Gastroesophageal sphincter (tissue), 4 donors: ENCODE results near the gene SYF2. TPM values are rescaled to one million over a fixed set of nuclear protein-coding genes. Genes with fewer than 3 reads are reported as not detected.

Experiments used
- ATAC-seq: fragments of 150-250 bp; one replicate; pipeline ENCODE4 v1.9.1; 2016; ENCODE audit warnings: mild to moderate bottlenecking, moderate library complexity
- H3K27ac ChIP-seq, 4 donors: fragments of 200-600 bp; sonication (generic) in 3 of 4; 1 replicate in 3 of 4; 2 replicates in 1 of 4; pipeline ENCODE4 v1.5.1; 2016 to 2019
- H3K27me3 ChIP-seq: fragments of 200-600 bp; sonication (generic); one replicate; pipeline ENCODE4 v1.5.1; 2019
- H3K36me3 ChIP-seq, 2 donors: fragments of 200-600 bp; sonication (generic); one replicate each; pipeline ENCODE4 v1.5.1; 2019; ENCODE audit warnings: control low read depth in 1 of 2
- H3K4me1 ChIP-seq, 3 donors: fragments of 200-600 bp; sonication (generic); 1 replicate in 2 of 3; 2 replicates in 1 of 3; pipeline ENCODE4 v1.5.1; 2016 to 2019; ENCODE audit warnings: control low read depth in 2 of 3
- H3K4me3 ChIP-seq, 2 donors: fragments of 200-600 bp; sonication (generic); one replicate each; pipeline ENCODE4 v1.5.1; 2019; ENCODE audit warnings: mild to moderate bottlenecking in 1 of 2, moderate library complexity in 1 of 2
- H3K9me3 ChIP-seq, 3 donors: fragments of 200-600 bp; sonication (generic); one replicate each; pipeline ENCODE4 v1.5.1; 2017 to 2019; ENCODE audit warnings: control low read depth in 2 of 3
- EP300 ChIP-seq: sonication (generic); formaldehyde crosslinking; IDR thresholded peaks from one replicate; pipeline ENCODE4 v1.6.1; 2017; ENCODE audit warnings: antibody characterized with exemption, mild to moderate bottlenecking
- POLR2A ChIP-seq, 2 donors: fragments of 450-650 bp; IDR thresholded peaks; one replicate each; pipeline ENCODE4 v1.6.1; 2017; ENCODE audit warnings: antibody characterized with exemption in 2 of 2, mild to moderate bottlenecking in 2 of 2, moderate library complexity in 1 of 2
- POLR2AphosphoS5 ChIP-seq: sonication (generic); formaldehyde crosslinking; IDR thresholded peaks from one replicate; pipeline ENCODE4 v1.6.1; 2017; ENCODE audit warnings: antibody characterized with exemption
- WGBS, 2 donors: methylation state at CpG; one replicate each; pipeline ENCODE4 v1.1.5; 2018; ENCODE audit warnings: low coverage in 1 of 2; 5-methylcytosine and 5-hydroxymethylcytosine counted together
- total RNA-seq, 4 donors: library from RNA; depleted of rRNA; stranded (reverse); fragments of >200 nt; gene quantifications; one replicate each; pipeline ENCODE4 v1.1.0, GENCODE V29; 2016
- TF ChIP-seq, protein P1 (sequence below), 4 experiments: fragments of 200-600 bp in 2 of 4; fragments of 450-650 bp in 2 of 4; sonication (generic) in 1 of 4; IDR thresholded peaks; one replicate each; pipeline ENCODE4 v1.5.1; 2017 to 2019; ENCODE audit warnings: antibody characterized with exemption in 4 of 4, mild to moderate bottlenecking in 2 of 4, moderate library complexity in 2 of 4

SYF2 gene
- total RNA-seq, 4 donors from 2014 or later = 54.5 to 105 (median 88.5) TPM

DNA sequence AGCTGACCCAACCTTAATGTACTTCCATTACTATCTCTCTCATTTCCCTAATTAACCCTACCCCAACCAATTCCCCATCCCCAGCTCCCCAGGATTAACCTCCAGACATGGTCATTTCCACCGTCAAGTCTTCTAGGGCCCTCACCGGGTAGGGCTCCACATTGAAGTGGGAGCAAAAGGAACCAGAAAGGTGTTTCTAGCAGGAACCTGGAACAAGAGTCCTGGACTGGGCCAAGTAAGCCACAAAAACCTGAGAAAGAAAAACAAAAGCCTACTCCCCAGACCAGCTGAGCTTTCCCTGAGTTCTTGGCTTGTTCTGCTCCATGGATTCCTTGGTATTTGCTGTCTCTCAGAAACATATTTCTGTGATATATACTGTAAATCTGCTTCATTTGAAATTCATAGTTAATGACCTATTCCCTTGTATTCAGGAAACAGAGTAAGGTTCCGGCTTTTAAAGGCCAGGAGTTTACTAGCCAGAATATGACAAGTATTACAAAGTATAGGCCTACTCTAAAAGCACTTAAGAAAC is 58.4 kb downstream of the SYF2 start:
- Histone ChIP-seq H3K4me1 (no peaks in the 10 kb centered on the region), H3K9me3 (no peaks in the 10 kb centered on the region), H3K36me3 (no peaks in the 10 kb centered on the region), H3K27me3 (no peaks in the 10 kb centered on the region), H3K27ac (no peak overlapping the region), H3K4me3 (no peak overlapping the region)
- 50 to 96% methylated on average over 1 to 3 of the region's 3 CpGs for WGBS, 2 donors
- TF ChIP-seq, protein P1, sequence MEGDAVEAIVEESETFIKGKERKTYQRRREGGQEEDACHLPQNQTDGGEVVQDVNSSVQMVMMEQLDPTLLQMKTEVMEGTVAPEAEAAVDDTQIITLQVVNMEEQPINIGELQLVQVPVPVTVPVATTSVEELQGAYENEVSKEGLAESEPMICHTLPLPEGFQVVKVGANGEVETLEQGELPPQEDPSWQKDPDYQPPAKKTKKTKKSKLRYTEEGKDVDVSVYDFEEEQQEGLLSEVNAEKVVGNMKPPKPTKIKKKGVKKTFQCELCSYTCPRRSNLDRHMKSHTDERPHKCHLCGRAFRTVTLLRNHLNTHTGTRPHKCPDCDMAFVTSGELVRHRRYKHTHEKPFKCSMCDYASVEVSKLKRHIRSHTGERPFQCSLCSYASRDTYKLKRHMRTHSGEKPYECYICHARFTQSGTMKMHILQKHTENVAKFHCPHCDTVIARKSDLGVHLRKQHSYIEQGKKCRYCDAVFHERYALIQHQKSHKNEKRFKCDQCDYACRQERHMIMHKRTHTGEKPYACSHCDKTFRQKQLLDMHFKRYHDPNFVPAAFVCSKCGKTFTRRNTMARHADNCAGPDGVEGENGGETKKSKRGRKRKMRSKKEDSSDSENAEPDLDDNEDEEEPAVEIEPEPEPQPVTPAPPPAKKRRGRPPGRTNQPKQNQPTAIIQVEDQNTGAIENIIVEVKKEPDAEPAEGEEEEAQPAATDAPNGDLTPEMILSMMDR (IDR thresholded peaks at IDR 0.05) = no peak
- TF ChIP-seq POLR2A (IDR thresholded peaks at IDR 0.05) = no peak
- TF ChIP-seq EP300 = no peak
- TF ChIP-seq POLR2AphosphoS5 = no peak
- ATAC-seq = no peak

Other genes starting within 250 kb of the SYF2 start
- 100 to 1,000 TPM in 1 of 4 donors, 10 to 100 TPM in 3; 23.1 to 133 (median 59.4) TPM for gene RSRP1, start 15.0 kb upstream of the SYF2 start, total RNA-seq
- not detected for gene RHD, start 40.0 kb upstream of the SYF2 start, total RNA-seq
- 100 to 1,000 TPM in 1 of 4 donors, 10 to 100 TPM in 3; 82.6 to 170 (median 88.8) TPM for gene TMEM50A, start 105.8 kb upstream of the SYF2 start, total RNA-seq
- not detected for gene RHCE, start 188.3 kb upstream of the SYF2 start, total RNA-seq
- gene MACO1, start 198.4 kb upstream of the SYF2 start, total RNA-seq = 10 to 100 TPM; 15.5 to 24.5 (median 19.0) TPM